ENCODE results near the gene ZNF500.

ZNF500 gene

DNA sequence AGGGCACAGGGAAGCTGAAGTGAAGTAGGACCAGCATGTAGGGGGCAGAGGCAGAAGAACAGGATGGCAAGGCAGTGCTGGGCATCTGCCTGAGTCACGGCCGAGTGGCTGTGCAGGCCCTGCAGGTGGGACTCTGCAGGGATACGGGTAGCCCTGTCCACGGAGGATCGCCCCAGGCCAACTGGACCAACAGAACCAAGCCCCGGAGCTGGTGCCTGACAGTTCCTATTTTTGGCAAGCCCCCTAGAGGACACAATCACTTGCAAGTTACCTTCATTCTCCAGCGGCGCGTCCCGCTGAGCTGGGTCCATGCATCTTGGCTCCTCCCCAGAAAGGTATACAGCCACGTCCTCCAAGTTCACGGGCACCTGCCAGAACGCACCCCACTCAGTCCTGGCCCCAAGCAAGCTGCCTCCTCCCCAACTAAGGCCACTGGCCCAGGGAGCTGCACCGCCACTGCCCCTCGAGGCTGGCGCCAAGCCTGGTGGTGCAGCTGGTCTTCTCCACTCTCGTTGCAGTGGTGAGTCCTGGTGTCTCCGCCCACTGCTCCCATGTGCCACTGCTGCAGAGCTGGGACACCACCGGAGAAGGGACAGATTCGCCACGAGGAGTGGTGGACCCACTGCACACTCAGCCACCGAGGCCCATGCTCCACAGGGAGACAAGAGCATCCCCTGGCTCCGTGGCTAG, 6.6 kb downstream of the ZNF500 start:
- no peak overlapping the region for H3K4me3 ChIP-seq (ENCODE audit: low read depth, low read length)
- TF ChIP-seq, protein P1, sequence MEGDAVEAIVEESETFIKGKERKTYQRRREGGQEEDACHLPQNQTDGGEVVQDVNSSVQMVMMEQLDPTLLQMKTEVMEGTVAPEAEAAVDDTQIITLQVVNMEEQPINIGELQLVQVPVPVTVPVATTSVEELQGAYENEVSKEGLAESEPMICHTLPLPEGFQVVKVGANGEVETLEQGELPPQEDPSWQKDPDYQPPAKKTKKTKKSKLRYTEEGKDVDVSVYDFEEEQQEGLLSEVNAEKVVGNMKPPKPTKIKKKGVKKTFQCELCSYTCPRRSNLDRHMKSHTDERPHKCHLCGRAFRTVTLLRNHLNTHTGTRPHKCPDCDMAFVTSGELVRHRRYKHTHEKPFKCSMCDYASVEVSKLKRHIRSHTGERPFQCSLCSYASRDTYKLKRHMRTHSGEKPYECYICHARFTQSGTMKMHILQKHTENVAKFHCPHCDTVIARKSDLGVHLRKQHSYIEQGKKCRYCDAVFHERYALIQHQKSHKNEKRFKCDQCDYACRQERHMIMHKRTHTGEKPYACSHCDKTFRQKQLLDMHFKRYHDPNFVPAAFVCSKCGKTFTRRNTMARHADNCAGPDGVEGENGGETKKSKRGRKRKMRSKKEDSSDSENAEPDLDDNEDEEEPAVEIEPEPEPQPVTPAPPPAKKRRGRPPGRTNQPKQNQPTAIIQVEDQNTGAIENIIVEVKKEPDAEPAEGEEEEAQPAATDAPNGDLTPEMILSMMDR (IDR thresholded peaks at IDR 0.05; ENCODE audit: borderline replicate concordance, insufficient read depth, low read depth, low read length) = no peak

DNA sequence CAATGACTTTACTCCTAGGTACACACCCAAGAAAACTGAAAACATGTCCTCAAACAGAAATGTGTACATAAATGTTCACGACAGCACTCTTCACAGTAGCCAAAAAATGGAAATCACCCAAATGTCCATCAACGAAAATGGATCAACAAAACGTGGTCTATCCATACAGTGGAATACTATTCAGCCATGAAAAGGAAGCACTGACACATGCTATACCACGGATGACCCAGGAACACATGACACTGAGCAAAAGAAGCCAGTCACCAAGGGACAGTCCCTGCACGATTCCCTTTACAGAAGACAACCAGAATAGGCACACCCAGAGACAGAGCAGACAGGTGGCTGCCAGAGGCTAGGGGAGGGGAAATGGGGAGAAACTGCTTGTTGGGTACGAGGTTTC, 11.3 kb downstream of the ZNF500 start:
- H3K4me3 ChIP-seq (ENCODE audit: low read depth, low read length) = no peak overlapping the region
- TF ChIP-seq, protein P1 (IDR thresholded peaks at IDR 0.05; ENCODE audit: borderline replicate concordance, insufficient read depth, low read depth, low read length) = no peak

DNA sequence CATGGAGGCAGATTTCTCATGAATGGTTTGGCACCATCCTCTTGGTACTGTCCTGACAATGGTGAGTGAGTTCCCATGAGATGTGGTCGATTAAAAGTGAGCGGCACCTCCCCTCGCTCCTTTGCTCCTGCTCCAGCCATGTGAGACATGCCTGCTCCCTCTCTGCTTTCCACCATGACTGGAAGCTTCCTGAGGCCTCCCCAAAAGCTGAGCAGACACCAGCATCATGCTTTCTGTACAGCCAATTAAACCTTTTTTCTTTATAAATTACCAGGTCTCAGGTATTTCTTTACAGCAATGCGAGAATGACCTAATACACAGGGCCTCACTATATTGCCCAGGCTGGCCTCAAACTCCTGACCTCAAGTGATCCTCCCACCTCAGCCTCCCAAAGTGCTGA, 12.1 kb downstream of the ZNF500 start:
- TF ChIP-seq, protein P1 (IDR thresholded peaks at IDR 0.05; ENCODE audit: borderline replicate concordance, insufficient read depth, low read depth, low read length) = no peak
- H3K4me3 ChIP-seq (ENCODE audit: low read depth, low read length) = no peak overlapping the region

DNA sequence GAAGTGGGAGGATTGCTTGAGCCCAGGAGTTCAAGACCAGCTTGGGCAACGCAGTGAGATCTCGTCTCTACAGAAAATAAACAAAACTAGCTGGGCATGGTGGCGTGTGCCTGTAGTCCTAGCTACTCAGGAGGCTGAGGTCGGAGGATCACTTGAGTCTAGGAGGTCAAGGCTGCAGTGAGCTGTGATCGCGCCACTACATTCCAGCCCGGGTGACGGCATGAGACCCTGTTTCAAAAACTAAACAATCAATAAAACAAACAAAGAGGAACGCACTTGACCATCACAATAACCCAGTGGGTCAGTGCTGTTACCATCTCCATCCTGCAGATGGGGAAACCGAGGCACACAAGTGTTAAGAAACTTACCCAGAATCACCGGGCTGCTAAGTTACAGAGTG, 13.7 kb downstream of the ZNF500 start:
- TF ChIP-seq, protein P1 (IDR thresholded peaks at IDR 0.05; ENCODE audit: borderline replicate concordance, insufficient read depth, low read depth, low read length) = no peak
- H3K4me3 ChIP-seq (ENCODE audit: low read depth, low read length) = no peak overlapping the region

DNA sequence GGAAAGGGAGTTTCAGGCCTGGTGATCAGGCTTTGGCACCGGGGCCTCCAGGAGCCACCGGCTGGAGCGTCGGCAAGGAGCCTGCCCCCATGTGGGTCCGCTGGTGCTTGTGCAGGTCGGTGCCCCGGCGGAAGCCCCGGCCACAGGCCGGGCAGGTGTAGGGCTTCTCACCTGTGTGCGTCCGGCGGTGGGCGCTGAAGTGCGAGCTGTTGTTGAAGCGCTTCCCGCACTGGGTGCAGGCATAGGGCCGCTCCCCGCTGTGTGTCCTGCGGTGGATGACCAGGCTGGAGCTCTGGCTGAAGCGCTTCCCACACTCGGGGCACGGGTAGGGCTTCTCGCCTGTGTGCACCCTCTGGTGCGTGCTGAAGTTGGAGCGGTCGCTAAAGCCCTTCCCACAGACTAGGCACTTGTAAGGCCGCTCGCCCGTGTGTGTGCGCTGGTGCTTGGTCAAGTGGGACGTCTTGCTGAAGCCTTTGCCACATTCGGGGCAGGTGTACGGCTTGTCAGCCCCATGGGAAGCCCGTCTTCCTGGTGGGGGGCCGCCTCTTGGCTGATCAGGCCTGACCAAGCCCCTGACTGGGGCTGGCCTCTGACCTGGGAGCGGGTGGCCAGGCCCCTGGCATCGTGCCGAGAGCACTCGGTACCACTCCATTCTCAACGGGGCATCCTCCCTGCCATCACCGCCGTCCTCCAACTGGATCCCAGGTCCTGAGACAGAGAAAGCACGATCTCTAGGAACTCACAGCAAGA, 14.4 kb downstream of the ZNF500 start:
- TF ChIP-seq, protein P1 (IDR thresholded peaks at IDR 0.05; ENCODE audit: borderline replicate concordance, insufficient read depth, low read depth, low read length) = no peak
- H3K4me3 ChIP-seq (ENCODE audit: low read depth, low read length) = no peak overlapping the region

DNA sequence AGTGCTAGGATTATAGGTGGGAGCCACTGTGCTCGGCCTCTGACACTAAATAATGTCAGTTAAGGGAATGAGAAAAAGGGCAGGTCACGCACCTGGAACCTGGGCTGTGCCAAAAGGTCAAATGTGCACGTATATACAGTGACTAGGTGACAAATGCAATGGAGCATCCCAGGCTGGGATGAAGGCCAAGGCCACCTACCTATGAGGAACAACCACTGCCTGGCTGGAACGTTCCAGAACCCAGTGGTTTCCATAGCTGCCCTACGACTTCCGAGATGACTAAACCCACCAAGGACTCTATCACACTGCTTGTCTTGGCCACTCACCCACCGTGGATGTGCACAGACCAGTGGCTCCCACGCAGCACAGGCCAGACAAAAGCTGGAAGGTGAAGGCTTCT, 16.1 kb downstream of the ZNF500 start:
- TF ChIP-seq, protein P1 (IDR thresholded peaks at IDR 0.05; ENCODE audit: borderline replicate concordance, insufficient read depth, low read depth, low read length) = no peak
- H3K4me3 ChIP-seq (ENCODE audit: low read depth, low read length) = no peak overlapping the region
